A204.1 (cell line): ENCODE measurements around the gene ADGRA1.
"Not testable (repeated sequence)": the region's sequence is repeated elsewhere in the genome, so short reads cannot be mapped to it uniquely, and the experiment has no call there.

ENCODE experiments used
- FAIRE-seq: peaks from 2 replicates; lab custom pipeline; 2012; peaks lifted over from hg19 to GRCh38; lab: Jason Lieb, UNC

ADGRA1 gene

DNA sequence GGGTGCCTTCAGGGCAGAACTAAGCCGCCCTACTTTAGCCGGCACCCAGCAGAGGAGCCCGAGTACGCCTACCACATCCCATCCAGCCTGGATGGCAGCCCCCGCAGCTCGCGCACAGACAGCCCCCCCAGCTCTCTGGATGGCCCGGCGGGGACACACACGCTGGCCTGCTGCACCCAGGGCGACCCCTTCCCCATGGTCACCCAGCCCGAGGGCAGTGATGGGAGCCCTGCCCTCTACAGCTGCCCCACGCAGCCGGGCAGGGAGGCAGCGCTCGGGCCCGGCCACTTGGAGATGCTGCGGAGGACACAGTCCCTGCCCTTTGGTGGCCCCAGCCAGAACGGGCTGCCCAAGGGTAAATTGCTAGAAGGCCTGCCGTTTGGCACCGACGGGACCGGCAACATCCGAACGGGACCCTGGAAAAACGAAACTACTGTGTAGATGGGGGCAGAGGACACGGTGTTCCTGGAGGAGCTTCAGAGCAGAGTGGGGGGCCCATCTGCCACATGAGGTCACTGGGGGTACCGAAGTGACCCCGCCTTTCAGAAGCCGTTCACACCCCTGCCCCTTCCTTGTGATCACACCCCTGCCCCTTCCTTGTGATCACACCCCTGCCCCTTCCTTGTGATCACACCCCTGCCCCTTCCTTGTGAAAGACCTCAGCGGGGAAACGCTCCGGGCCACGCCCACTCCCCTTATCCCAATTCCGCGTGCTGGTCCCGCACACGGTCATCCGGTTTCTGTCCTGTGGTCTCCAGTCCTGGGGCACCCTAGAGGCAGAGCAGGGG lies 41.5 kb downstream of the ADGRA1 start:
- no peak for FAIRE-seq

DNA sequence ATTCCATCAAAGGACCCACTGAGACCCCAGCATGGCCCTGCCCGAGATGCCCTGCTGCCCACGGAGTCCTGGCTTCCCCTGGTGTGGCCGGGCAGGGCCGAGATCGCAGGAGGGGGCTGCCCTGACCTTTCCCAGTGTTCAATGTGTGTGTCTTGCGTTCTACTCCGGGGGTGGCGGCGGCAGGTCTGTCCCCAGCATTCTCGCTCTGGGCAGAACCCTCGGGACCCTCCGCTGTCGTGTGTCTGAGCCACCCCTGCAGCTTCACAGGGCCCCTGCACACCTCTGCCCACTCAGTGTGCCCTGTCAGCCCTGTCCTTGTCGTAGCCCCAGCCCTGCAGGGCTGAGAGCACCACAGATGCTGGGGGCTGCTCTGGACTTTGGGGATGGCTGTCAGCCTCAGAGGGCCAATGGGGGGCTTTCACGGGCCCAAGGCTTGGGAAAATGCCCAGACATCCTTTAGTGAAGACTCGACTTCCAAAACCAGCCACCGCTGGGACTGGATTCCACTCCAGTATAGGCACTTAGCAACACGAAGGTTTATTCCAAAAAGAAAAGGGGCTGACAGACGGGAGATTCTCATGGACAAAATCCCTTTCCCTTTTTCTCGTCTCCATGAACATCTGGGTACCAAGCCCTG lies 42.3 kb downstream of the ADGRA1 start:
- no peak for FAIRE-seq

GRCh38 chr10:133130602-133131001 lies 42.9 kb downstream of the ADGRA1 start:
- FAIRE-seq = no peak

- no peak for FAIRE-seq
Observed at GRCh38 chr10:133131053-133131452, 43.3 kb downstream of the ADGRA1 start.

DNA sequence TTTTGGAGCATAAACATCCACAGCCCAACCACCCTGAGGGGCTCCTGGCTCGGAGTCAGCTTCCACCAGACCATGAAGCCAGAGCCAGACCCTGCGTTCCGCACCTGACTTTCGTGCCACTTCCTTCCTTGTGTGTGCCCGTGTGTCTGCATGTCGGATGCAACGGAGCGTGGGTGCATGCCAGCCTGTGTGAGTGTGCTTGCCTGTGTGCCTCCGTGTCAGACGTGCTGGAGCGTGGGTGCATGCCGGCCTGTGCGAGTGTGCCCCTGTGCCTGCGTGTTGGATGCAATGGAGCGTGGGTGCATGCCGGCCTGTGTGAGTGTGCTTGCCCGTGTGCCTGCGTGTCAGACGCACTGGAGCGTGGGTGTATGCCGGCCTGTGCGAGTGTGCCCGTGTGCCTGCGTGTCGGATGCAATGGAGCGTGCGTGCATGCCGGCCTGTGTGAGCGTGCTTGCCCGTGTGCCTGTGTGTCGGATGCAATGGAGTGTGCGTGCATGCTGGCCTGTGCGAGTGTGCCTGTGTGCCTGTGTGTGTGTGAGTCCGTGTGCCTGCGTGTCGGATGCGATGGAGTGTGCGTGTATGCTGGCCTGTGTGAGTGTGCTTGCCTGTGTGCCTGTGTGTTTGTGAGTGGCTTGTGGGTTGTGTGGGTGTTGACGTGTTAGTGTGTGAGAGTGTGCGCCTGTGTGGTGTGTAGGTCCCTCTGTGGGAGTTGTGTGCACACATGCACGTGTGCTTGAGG lies 44.2 kb downstream of the ADGRA1 start:
- no peak for FAIRE-seq

GRCh38 chr10:133132473-133133291 lies 45.0 kb downstream of the ADGRA1 start:
- FAIRE-seq = no peak

GRCh38 chr10:133133471-133134231 lies 45.9 kb downstream of the ADGRA1 start:
- no peak for FAIRE-seq

GRCh38 chr10:133134411-133135115 lies 46.8 kb downstream of the ADGRA1 start:
- no peak for FAIRE-seq

- FAIRE-seq = no peak
Observed at GRCh38 chr10:133135116-133135465, 47.4 kb downstream of the ADGRA1 start.

GRCh38 chr10:133137486-133138145 lies 49.9 kb downstream of the ADGRA1 start:
- not testable (repeated sequence) for FAIRE-seq

- FAIRE-seq = no peak
Observed at GRCh38 chr10:133139551-133140065, 51.9 kb downstream of the ADGRA1 start.

GRCh38 chr10:133140417-133141143 lies 52.9 kb downstream of the ADGRA1 start:
- FAIRE-seq = no peak

DNA sequence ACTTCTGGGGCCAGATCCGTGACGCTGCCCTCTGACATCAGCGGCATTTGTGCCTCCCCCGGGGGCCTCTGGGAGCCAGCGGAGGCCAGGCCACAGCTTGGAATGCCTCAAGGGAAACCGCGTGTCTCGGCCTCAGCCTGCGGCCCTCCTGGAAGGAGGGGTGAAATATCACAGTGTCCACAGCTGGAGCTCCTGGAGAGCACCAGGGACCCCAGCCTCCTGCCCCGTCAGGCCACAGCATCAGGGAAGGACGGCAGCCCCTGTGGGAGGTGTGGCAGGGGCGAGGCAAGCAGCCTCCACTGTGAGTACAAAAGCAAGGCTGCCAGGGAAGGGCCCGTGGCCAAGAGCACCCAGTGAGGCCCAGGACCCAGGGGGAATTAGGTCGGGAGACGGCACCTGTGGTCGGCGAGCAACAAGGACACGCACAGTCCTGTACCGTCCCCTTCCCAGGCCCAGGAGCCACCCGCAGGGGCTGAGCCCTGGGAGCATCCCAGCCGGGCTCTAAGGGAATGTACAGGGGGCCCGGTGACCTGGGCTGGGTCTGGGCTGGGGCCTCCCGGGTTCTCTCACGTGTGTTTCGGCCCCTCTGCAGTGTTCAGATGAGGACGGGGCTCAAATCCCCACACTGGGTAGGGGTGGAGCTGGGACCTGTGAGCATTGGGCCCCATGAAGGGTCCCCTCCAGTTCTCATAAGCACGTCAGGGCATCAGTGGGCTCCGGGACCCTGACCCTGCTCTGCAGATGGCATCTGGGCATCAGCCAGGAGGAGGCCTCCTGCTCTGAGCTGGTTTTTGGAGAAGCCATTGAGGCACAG lies 53.6 kb downstream of the ADGRA1 start:
- no peak for FAIRE-seq

DNA sequence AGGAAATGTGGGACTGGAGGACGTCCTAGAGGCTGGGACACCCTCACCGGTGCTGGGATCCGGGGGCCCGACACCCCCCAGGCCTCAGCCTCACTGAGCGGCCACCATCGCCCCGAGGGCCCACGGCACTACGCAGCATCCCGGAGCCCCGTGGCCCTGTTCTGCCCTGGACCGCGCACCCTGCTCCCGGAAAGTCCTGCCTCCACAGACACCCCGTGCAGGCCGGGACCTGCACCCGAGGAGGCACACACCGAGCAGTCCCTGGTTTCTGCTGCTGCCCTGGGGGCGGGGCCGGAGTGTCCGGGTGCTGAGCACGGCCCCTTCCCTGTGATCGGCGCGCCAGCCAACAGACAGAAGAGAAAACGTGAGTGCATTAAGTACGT lies 54.2 kb downstream of the ADGRA1 start:
- no peak for FAIRE-seq

DNA sequence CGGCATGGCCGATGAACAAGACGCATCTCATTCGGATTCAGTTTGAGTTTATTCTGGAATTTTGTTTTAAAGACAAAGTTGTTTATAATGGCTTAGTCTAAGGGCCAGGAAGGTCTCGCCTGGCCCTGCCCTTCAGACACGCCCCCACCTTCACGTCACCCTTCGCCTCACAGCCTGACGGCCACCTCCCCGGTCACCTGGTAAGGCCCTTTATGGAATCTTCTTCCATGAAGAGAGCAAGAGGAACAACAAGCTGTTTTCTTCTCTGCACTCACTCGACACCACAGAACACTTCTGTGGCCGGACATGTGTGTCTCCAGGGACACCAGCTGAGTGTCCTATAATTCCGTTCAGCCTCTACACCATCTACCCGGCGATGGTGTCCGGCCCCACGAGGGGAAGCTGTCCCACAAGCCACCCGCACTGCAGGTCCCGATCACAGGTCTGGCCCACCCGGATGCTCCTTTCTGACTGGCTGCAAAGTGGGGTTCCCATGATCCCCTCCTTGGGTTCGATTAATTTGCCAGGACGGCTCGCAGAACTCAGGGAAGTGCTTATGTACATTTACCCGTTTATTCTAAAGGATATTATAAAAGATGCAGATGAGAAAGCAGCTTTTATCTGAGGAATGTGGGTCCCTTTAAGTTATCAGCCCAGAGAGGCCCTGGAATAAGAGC lies 54.9 kb downstream of the ADGRA1 start:
- FAIRE-seq = no peak

GRCh38 chr10:133143200-133143533 lies 55.4 kb downstream of the ADGRA1 start:
- no peak for FAIRE-seq

GRCh38 chr10:133143546-133143945 lies 55.8 kb downstream of the ADGRA1 start:
- FAIRE-seq = no peak

GRCh38 chr10:133144771-133145170 lies 57.0 kb downstream of the ADGRA1 start:
- FAIRE-seq = no peak
